ENCODE results near the gene DNASE2B.

The DNASE2B gene

GRCh38 chr1:84398175-84399155 lies at the start of gene DNASE2B:
Gene DNASE2B, plus strand, starts transcription at chr1:84398484. Its CDS starts 81 bp downstream, at chr1:84398565.
- no peak for DNase-seq

DNA sequence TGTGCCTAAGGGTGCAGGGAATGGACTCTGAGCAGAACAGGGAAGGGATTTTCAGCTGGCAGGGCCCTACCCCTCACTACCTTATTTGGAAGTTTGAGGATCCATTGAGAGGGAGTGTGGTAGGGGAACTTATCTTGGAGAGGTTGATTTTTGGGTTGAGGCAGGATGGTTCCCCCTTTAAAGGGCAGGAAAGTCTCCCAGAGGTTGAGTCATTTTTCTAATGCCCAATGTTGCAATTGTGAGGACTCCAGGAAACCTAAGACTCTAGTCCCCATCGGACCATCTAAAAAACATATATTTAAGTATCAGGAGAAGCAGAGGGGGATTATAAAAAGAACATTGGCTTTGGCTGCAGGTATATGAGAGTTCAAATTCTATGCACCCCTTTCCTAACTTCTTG lies 49.5 kb upstream of the DNASE2B start:
- DNase-seq: no peak

- DNase-seq: no peak
Measured at GRCh38 chr1:84350104-84350503, 48.2 kb upstream of the DNASE2B start.

GRCh38 chr1:84350550-84350949 lies 47.7 kb upstream of the DNASE2B start:
- no peak for DNase-seq

GRCh38 chr1:84352298-84353106 lies 45.8 kb upstream of the DNASE2B start:
- no peak for DNase-seq

DNA sequence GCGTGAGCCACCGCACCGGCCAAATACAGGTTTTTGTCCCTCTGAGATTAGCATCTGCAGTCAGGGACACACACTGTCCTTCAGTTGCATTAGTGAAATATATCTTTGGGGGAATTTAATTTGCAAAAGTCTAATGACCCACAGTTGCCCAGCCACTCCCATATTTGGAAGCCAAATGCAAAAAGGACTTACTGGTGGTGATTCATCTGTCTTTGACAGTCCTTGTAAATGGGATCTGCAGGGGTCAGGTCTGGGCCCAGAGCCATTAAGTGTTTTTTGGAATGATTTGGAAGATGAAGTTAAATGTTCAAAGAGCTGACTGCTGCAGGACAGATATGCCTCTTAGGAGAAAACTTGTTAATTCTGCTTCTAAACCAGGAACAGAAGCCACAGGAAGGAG lies 44.6 kb upstream of the DNASE2B start:
- DNase-seq: no peak

DNA sequence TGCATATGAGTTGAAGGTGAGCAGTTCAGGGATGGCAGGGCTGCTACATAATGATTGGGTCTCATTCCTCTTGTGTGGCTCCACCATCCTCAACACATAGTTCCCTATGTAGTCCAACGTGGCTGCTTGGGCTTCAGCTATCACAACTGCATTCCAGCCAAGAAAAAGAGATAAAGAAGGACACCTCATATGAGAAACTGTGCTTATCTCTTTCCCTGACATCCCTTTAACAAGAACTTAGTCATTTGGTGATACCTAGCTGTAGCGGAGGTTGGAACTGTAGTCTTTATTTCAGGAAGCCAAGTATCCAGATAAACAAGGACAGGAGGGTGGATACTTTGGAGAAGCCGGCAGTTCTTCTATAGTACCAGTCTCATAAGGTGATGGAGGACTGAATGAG lies 42.7 kb upstream of the DNASE2B start:
- DNase-seq: no peak

GRCh38 chr1:84356881-84357280 lies 41.4 kb upstream of the DNASE2B start:
- DNase-seq: no peak

DNA sequence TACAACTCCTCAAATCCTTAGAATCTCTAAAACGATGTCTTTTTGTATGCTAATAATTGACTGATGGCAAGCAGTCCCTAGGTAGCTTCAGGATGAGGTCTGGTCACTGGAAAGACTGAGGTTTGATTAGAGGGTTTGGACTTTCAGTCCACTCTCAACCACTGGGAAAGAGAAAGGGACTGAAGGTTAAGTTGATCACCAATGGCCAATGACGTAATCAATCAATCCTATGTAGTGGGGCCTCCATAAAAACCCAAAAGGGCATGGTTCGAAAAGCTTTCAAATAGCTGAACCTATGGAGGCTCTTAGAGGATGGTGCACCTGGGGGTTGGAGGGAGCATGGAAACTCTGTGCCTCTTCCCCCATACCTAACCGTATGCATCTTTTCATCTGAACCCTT lies 39.6 kb upstream of the DNASE2B start:
- no peak for DNase-seq

DNA sequence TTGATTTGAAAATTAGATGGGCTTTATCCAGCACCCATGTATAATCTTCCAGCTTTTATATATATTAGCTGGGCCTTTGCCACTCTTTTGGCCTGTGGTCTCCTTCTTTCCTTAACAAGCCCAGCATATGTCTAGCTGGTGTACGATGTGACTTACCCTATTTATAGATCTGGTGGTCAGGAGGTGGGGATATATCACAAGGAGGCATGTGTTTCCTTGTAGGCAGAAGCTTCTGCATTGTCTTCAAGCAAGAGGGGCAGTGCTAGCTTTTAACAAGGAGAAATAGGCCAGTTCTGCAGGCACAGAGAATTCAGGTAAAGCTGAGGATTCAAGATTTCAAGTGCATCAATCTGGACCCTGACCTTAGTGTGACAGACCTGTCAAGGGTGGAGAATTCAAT lies 38.0 kb upstream of the DNASE2B start:
- no peak for DNase-seq

DNA sequence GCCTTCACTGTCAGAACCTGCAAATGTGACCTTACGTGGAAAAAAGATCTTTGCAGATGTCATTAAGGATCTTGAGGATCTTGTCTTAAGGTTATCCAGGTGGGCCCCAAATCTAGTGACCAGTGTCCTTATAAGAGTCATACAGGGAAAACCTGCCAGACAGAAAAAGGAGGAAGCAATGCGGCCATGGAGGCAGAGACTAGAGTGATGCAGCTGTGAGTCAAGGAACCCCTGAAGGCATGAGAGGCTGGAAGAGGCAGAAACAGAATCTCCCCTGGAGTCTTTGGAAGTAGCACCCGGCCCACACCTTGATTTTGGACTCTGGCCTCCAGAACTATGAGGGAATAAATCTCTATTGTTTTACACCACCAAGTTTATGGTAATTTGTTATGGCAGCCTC lies 36.5 kb upstream of the DNASE2B start:
- DNase-seq: no peak

DNA sequence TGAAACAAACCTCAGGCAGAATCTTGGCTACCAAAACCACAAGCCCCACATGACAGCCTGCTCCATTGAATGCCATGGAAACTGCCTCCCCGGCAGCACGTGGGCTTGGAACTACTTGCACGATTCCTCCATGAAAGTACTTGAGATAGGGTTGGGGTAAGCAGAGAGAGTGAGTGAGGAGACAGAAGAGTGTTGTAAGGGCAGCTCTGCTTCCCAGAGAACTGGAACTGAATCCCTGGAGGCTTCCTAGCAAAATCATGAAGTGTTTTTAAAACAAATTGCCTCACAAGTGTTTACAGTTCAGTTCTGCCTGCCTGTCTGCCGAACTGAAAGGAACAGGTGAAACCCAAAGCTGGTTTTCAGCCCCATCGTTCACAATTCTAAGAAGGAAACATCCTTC lies 35.3 kb upstream of the DNASE2B start:
- no peak for DNase-seq

- DNase-seq: no peak
Measured at GRCh38 chr1:84363622-84364021, 34.7 kb upstream of the DNASE2B start.

- no peak for DNase-seq
Measured at GRCh38 chr1:84365225-84366221, 32.8 kb upstream of the DNASE2B start.

GRCh38 chr1:84366786-84367185 lies 31.5 kb upstream of the DNASE2B start:
- DNase-seq: no peak

DNA sequence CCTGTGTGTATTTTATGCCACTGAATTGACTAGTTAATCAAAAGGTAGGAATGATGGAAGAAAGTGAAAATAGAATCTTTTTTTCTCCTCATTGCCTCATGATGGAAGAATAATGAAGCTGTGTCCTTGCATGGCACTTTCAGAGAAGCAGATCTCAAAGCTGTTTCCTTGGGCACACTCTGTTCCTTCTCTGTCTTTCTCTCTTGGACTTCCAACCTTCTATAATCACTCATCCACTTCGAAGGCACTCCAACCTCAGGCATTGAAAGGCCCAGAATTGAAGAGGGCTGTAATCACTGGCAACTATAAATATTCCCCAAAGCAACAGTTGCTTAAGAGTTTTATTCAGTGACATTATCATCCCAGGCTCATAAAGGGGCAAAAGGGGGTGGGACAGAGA lies 31.1 kb upstream of the DNASE2B start:
- DNase-seq: no peak

DNA sequence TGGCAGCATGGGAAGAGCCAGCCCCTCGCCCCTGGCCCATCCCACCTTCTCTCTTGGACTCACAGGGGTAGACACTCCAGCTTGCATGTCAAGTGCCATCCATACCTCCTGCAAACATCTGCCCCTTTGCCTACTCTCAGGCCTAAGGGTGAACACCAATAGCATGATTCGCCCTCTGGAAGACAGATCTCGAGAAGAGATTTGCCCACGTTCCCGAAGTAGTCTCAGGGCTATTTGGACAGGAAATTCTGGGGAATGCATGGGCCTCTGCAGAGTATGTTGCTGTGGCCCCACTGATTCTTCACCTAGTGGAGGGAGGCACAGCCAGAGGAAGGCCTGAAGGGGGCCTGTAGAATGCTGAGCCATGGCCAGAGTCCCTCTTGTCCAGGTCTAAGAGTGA lies 29.8 kb upstream of the DNASE2B start:
- DNase-seq: no peak

- no peak for DNase-seq
Measured at GRCh38 chr1:84370266-84370665, 28.0 kb upstream of the DNASE2B start.

DNA sequence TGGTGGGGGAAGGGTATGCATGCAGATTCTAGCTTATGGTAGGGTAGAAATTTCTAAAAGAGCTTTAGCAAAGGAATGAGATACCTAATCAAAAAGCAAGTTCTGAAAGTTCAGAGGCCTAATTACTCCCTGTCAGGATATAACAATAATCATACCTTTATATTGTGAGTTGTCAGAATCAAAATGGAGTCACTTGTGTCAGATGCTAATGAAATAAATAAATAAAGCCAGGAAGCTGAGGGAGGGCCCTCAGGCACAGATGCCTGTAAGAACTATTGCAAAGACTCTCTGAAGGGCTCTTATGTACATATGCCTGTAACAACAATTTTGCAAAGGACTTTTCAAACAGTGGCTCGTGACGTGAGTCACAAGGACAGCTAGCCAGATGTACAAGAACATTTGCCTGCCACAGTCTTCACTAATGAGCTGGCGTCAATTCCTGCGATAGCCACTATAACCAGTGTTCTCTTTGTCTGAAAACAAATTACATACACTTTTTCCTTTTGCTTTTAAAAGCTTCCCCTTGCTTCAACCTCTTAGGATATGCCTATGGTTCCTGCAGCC lies 27.4 kb upstream of the DNASE2B start:
- no peak for DNase-seq

- no peak for DNase-seq
Measured at GRCh38 chr1:84373436-84374141, 24.7 kb upstream of the DNASE2B start.

DNA sequence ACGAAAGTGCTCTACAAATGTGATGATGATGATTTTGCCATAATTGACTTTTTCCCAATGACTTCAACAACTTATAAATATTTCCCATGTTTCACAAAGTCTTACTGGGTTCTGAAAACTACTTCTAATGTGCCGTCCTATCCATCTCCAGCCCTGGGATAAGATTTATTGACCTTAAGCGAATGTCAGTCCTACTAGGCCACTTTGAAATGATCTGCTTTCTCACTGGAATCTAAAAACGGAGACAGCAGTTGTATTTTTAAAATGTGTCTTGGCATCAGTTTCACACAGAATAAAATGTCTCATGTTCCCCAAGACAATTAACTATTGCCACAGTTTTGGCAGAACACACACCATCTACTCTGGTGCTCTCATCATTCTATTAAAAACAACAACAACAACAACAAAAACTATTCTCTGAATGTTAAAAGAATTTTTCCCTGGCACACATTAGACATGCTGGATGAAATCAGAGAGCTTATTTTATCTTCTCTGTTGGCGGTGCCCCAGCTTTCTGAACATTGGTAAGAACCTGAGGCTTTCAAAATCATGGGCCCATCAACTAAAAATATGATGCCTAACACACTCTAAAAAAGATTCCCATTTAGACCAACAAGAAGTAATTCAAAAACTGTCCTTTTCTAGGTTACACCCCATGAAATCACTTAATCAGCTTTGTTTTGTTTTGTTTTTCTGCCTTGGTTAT lies 23.1 kb upstream of the DNASE2B start:
- no peak for DNase-seq

Data from NCI-H1694 treated with DMSO at 0.1 percent for 48 hours (cell line).